ENCODE measurements around the gene LHX2. TPM values are rescaled to one million over a fixed set of nuclear protein-coding genes. Genes with fewer than 3 reads are reported as not detected.

LHX2 gene
- total RNA-seq, 4 donors from 2014 or later, result 1.1 to 13.4 (median 2.4) TPM

DNA sequence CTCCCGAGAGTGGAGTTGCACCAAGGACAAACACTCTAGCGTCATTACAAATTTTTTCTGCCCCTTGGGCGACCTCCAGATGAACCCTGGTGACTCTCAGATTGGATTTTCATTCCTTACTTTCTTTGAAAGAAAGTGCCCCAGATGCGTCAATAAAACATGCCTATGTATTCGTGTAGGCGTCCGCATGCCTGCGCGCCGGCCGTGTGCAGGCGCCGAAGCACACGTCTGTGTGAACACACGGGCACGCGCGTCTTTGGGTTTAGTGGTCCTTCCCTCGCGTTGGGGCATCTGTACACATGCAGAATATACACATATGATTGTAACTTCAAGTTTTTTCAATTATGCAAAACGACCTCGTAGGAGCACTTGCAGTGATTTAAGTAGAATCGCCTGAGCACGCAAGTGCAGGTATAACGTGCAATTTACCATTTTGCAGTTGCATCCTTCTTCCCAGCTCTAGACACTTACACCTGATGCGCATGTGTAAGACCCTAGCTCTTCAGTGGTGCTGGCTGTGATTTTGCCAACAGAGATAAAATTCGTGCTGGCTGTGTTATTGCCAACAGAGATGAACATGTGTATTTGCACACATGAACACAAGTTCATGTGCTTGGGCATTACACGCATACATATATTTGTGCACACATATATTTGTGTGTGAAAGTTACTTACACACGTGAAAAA, 1.9 kb upstream of the LHX2 start:
- 28 to 34% methylated on average over 29 of the region's 29 CpGs for WGBS, 2 donors
- TF ChIP-seq CTCF (IDR thresholded peaks at IDR 0.05), result no peak
- no peak for TF ChIP-seq POLR2A (IDR thresholded peaks at IDR 0.05)
- H3K4me3 ChIP-seq (ENCODE audit: low read depth, poor library complexity, severe bottlenecking), result no peak overlapping the region
- intact Hi-C loops (cut with DNase I; ENCODE audit: low total_unique reads), result no loop called here
- no peak for DNase-seq (ENCODE audit: low spot score in 2 of 2)

DNA sequence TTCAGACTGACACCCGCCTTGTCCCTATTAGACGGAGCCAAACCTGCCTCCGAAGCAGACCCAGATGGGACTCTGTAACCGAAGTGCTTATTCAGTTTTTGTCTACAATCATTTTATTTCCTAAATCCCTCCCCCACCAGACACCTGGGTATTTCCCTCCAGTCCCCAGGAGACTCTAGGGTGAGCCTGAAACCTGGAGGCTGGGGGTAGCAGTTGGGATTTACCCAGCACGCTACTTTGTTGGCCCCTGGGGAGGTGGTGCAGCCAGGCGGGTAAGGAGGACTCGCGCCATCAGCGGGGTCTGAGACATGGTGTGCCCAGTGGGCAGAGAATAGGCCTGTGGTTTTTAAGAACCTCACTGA, 1.3 kb upstream of the LHX2 start:
- intact Hi-C loops (cut with DNase I; ENCODE audit: low total_unique reads), result no loop called here
- no peak for DNase-seq (ENCODE audit: low spot score in 2 of 2)
- 47% methylated on average over 9 of the region's 9 CpGs for WGBS, 2 donors

DNA sequence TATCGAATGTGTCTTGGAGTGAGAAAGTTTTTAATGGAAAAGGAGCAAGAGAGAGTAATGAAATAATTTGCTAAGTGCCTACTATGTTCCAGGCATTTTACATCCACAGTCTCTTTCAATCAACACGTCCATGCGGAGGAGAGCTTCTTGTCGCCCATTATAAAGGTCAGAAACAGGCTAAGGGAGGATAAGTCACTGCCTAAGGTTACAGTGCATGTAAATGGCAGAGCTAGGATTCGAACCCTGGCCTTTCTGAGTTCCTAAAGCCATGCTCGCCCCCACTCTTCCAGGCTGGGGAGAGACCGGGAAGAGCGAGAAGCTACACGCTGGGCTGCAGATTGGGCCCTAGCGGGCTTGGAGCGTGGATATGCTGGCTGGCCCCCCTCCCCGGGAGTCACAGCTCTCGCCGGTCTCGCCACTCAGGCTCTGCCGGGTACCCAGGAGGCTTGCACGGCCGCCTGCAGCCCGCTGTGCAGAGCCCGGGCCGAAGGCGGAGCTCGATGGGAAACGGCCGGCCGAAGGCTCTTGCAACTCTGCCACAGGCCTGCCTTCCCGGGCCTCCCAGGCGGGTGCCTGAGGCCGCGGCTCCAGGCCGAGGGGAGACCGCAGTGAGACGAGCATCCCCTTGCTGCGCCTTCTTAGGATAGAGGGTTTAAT, 775 bp upstream of the LHX2 start:
- 6 to 7% methylated on average over 29 to 34 of the region's 34 CpGs for WGBS, 2 donors
- no peak for DNase-seq (ENCODE audit: low spot score in 2 of 2)
- no peak for TF ChIP-seq POLR2A (IDR thresholded peaks at IDR 0.05)
- no peak for TF ChIP-seq CTCF (IDR thresholded peaks at IDR 0.05)
- intact Hi-C loops (cut with DNase I; ENCODE audit: low total_unique reads), result no loop called here
- no peak overlapping the region for H3K4me3 ChIP-seq (ENCODE audit: low read depth, poor library complexity, severe bottlenecking)

More for the DNA sequence above, 1.3 kb upstream of the LHX2 start:
- TF ChIP-seq CTCF (IDR thresholded peaks at IDR 0.05) (no peak), POLR2A (IDR thresholded peaks at IDR 0.05) (no peak)
- H3K4me3 ChIP-seq (ENCODE audit: low read depth, poor library complexity, severe bottlenecking), result no peak overlapping the region

- 21 to 36% methylated on average over 51 to 59 of the region's 83 CpGs for WGBS, 2 donors
- no peak for TF ChIP-seq POLR2A (IDR thresholded peaks at IDR 0.05)
- TF ChIP-seq CTCF (IDR thresholded peaks at IDR 0.05), result no peak
- intact Hi-C loops (cut with DNase I; ENCODE audit: low total_unique reads), result no loop called here
- H3K4me3 ChIP-seq (ENCODE audit: low read depth, poor library complexity, severe bottlenecking), result no peak overlapping the region
- no peak for DNase-seq (ENCODE audit: low spot score in 2 of 2)
Observed at GRCh38 chr9:124012368-124013301, 1.1 kb downstream of the LHX2 start.

DNA sequence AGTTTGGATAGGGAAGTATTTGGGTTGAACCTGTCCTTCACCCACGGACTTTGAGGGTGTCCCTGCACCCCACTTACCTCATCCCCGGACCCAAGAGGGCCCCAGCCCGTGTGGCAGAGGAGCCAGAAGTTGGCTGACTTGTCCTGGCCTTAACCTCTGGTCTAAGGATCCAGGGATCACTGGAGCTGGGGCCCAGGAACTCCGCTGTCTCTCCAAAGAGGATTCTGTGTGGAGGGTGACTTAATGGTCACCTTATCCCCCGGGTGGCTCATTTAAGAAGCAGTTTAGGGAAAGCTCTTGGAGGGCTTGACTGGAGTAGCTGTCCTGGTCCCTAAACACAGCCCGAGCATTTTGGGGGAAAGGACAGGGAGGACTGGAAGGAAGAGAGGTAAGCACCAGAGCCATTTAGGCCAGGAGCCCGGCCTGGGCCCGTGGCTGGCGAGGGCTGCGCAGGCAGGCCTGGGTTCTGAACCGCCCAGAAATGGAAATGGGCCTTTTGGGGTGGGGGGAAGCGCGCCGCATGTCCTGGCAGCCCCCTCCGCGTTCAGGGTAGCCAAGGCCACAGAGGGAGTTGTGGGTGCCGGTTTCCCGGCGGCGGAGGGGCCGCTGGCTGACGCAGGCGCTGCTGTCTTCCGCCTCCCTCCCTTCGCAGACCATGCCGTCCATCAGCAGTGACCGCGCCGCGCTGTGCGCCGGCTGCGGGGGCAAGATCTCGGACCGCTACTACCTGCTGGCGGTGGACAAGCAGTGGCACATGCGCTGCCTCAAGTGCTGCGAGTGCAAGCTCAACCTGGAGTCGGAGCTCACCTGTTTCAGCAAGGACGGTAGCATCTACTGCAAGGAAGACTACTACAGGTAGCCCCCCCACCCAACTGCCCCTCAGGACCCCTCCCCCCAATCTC, 2.0 kb downstream of the LHX2 start:
- intact Hi-C loops (cut with DNase I; ENCODE audit: low total_unique reads), result no loop called here
- TF ChIP-seq CTCF (IDR thresholded peaks at IDR 0.05) (no peak), POLR2A (IDR thresholded peaks at IDR 0.05) (no peak)
- WGBS, 2 donors, result 41 to 62% methylated on average over 24 to 28 of the region's 40 CpGs
- H3K4me3 ChIP-seq (ENCODE audit: low read depth, poor library complexity, severe bottlenecking), result no peak overlapping the region
- no peak for DNase-seq (ENCODE audit: low spot score in 2 of 2)
